D721Med (cell line): ENCODE results near the gene SDC1.

Experiments used
- DNase-seq: peaks from one replicate; pipeline ENCODE4 v3.0.0; 2011; ENCODE audit warnings: low spot score; ENCODE audit not compliant: insufficient read length
- FAIRE-seq: peaks from 2 replicates; lab custom pipeline; 2011; peaks lifted over from hg19 to GRCh38; lab: Jason Lieb, UNC
- CTCF ChIP-seq: IDR thresholded peaks from 2 replicates; pipeline ENCODE4 v1.5.1; 2012; ENCODE audit warnings: mild to moderate bottlenecking, control low read depth; ENCODE audit not compliant: insufficient read depth; ENCODE audit errors: missing control alignments

SDC1 gene

GRCh38 chr2:20169796-20170703 is 54.9 kb downstream of the SDC1 start:
- FAIRE-seq (no peak), DNase-seq (no peak)
- no peak for TF ChIP-seq CTCF

GRCh38 chr2:20168727-20169696 is 55.9 kb downstream of the SDC1 start:
- no peak for TF ChIP-seq CTCF
- DNase-seq (no peak), FAIRE-seq (no peak)

GRCh38 chr2:20168048-20168726 is 56.7 kb downstream of the SDC1 start:
- DNase-seq (no peak), FAIRE-seq (no peak)
- TF ChIP-seq CTCF = no peak

GRCh38 chr2:20167356-20167755 is 57.6 kb downstream of the SDC1 start:
- DNase-seq (no peak), FAIRE-seq (no peak)
- TF ChIP-seq CTCF = no peak

GRCh38 chr2:20165677-20166509 is 59.0 kb downstream of the SDC1 start:
- DNase-seq (no peak), FAIRE-seq (no peak)
- TF ChIP-seq CTCF = no peak
